HG02840 (cell line): ENCODE data around the gene CKAP2.
"Not testable (repeated sequence)": the region's sequence is repeated elsewhere in the genome, so short reads cannot be mapped to it uniquely, and the experiment has no call there.

ENCODE experiments used
- ATAC-seq: cut with Tn5 transposase; IDR thresholded peaks from one replicate; pipeline ENCODE4 v1.9.1; 2021; ENCODE audit warnings: mild to moderate bottlenecking, moderate library complexity, moderate number of reproducible peaks; ENCODE audit not compliant: unreplicated experiment, low FRiP score

The CKAP2 gene

GRCh38 chr13:52454820-52455676, at the start of gene CKAP2:
Gene CKAP2 (plus strand): TSS chr13:52455478. CDS start chr13:52455557, 79 bp downstream.
- peak; percentile 76 for ATAC-seq

GRCh38 chr13:52405767-52406494, 49.3 kb upstream of the CKAP2 start, which contains the start of gene THSD1:
Gene THSD1 (minus strand): TSS chr13:52406172. CDS start chr13:52402600, 3,572 bp downstream.
- no peak for ATAC-seq

DNA sequence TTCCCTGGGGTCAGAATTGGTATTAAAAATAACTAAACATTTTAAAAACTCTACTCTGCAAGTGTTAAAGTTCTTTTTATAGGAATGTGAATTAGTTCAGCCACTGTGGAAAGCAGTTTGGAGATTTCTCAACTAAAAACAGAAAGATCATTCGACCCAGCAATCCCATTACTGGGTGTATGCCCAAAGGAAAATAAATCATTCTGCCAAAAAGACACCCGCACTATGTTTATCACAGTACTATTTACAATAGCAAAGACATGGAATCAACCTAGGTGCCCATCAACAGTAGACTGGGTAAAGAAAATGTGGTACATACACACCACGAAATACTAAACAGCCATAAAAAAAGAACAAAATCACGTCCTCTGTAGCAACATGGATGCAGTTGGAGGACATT, 48.6 kb upstream of the CKAP2 start:
- ATAC-seq: no peak

- ATAC-seq: not testable (repeated sequence)
Measured at GRCh38 chr13:52407436-52407835, 47.8 kb upstream of the CKAP2 start.

DNA sequence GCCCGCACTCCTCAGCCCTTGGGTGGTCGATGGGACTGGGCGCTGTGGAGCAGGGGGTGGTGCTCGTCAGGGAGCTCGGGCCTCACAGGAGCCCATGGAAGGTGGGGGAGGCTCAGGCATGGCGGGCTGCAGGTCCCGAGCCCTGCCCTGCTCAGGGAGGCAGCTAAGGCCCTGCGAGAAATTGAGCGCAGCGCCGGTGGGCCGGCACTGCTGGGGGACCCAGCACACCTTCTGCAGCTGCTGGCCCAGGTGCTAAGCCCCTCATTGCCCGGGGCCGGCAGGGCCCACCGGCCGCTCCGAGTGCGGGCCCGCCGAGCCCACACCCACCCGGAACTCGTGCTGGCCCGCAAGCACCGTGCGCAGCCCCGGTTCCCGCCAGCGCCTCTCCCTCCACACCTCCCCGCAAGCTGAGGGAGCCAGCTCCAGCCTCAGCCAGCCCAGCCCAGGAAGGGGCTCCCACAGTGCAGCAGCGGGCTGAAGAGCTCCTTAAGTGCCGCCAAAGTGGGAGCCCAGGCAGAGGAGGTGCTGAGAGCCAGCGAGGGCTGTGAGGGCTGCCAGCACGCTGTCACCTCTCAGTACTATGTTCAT, 47.1 kb upstream of the CKAP2 start:
- not testable (repeated sequence) for ATAC-seq

DNA sequence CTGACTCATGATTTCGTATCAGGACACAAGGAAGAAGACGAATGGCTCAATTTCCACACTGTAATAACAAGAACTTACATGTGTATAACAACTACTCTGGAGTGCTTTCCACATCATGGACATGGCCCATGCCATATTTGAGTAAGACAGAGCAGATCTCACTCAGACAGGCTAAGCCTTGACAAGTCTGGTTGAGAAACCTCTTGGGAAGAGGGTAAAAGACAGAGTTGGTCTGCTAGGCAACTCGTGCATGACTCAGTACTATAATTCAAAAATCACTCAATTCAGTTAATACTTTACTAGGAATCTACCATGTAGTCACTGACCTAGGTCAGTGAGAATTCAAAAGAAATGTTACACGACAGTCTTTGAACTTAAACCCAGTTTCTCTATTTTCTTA, 43.6 kb upstream of the CKAP2 start:
- peak; percentile 96 for ATAC-seq

DNA sequence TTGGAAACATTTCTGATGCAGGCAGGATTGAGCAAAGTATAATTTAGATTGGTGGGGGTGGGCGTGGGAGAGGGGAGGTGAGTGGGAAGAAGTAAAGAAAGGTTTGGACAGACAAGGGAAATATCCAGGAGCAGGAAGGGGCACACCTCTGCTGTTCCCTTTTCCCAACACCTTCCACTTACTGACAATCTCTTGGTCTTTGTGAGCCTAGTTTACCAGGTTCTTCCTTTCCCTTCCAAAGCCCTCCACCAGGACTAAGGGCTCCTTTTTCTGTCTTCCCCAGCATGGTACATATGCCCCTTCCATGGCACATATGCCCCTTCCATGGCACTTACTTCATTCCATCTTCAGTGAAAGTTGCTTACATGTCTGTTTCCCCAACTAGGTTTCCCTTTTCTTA, 43.1 kb upstream of the CKAP2 start:
- no peak for ATAC-seq

- ATAC-seq: no peak
Measured at GRCh38 chr13:52414051-52414450, 41.2 kb upstream of the CKAP2 start.

DNA sequence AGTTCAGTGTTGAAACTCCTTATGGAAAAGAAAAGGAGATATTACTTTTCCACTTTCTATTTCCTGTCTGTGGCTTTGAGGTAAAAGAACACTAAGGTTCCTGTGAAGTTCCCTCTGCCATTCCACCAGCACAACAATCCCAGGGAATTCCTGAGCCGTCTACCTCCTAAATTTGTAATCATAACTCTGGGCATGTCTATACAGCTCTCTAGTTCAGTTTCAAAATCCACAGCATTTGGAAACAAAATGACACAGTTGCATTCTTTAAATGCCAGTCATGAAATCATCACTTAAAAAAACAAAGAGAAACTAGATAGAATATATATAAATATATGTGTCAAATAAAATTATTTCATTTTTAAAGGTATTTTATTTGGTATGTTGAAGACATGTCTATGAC, 40.3 kb upstream of the CKAP2 start:
- ATAC-seq: no peak

DNA sequence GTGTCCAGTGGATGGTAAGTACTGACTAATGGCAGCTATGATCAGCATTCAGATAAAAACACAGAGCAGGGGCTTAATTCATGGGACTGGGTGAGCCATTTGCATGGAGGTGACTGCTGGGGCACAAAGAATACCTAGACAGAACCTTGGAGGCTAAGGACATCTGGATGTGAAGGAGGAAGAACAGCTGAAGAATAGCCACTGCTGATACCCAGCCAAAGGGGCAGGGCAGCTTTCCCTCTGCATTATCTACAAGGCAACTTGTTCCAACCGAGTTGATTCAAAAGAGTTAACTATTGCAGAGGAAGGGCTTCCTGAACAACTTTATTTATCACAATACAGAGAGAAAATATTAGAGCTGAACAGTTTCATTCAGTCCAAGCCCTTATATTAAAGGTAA, 36.2 kb upstream of the CKAP2 start:
- no peak for ATAC-seq

- ATAC-seq: no peak
Measured at GRCh38 chr13:52421216-52421615, 34.1 kb upstream of the CKAP2 start.

GRCh38 chr13:52428295-52428694, 27.0 kb upstream of the CKAP2 start:
- no peak for ATAC-seq

GRCh38 chr13:52432456-52432855, 22.8 kb upstream of the CKAP2 start:
- no peak for ATAC-seq

DNA sequence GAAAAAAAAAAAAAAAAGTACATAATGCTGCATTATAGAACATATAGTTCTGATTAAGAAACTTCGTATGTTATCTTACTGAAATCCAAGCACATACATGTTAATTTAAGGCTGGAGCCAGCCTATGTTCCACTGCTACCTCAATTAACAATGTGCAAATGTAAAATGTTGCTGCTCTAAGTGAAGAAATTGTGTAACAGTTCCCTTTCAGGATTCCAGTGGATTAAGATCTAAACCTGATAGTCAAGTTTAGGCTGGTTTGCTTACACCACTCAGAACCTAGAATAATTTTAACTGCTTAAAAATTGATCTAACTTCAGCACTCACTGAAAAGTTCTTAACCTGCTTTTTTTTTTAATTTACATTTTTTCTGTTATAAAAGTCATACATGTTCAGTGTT, 9.0 kb upstream of the CKAP2 start:
- ATAC-seq: no peak

DNA sequence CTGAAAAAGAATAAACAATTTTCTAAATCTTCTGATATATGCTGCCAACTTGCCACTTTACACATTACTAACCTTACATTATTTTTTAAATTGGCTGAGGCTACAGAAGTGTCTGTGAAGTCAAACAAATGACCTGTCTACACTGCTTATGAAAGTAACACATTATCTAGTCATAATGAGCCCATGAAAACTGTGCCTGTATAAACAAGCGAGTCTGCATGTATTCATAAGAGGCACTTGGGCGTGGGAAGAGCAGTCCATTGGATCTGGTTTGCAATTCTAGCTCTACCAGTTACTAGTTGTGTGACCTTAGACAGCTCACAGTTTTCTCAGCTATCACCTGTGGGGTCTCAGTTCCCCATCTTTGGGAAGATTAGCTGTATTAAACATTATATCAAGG, 7.9 kb upstream of the CKAP2 start:
- no peak for ATAC-seq

DNA sequence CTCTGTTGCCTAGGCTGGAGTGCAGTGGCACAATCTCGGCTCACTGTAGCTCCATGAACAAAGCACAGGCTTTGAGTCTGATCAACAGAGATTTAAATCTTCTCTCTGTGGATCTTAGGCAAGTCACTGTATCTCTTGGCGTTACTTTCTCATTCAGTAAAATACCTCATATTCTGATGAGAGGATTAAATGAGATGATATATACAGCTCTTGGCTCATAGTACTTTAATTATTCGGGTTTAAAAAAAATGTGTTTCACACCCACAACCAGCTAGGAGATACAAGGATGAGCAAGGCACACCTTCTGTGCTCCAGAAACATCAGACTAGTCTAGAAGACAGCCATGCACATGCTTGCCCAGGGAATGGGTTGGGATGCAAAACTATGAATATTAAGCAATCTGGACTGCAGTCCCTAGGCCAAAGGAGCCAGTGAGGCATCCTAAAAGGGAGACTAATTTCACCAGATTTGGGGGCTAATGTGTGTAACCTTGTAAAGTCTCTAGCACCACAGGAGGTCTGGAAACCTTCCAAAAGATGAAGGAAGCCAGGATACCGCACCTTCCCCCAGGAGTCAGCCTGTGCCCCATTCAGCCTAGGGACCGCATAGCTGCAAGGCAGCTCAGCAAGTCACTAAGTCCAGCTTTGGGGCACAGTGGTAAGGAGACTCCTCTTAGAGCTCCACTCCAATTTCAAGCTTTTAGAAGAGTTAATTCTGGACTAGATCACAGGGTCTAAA, 7.3 kb upstream of the CKAP2 start:
- ATAC-seq: no peak

- peak; percentile 1 for ATAC-seq
Measured at GRCh38 chr13:52449331-52450011, 5.8 kb upstream of the CKAP2 start.

DNA sequence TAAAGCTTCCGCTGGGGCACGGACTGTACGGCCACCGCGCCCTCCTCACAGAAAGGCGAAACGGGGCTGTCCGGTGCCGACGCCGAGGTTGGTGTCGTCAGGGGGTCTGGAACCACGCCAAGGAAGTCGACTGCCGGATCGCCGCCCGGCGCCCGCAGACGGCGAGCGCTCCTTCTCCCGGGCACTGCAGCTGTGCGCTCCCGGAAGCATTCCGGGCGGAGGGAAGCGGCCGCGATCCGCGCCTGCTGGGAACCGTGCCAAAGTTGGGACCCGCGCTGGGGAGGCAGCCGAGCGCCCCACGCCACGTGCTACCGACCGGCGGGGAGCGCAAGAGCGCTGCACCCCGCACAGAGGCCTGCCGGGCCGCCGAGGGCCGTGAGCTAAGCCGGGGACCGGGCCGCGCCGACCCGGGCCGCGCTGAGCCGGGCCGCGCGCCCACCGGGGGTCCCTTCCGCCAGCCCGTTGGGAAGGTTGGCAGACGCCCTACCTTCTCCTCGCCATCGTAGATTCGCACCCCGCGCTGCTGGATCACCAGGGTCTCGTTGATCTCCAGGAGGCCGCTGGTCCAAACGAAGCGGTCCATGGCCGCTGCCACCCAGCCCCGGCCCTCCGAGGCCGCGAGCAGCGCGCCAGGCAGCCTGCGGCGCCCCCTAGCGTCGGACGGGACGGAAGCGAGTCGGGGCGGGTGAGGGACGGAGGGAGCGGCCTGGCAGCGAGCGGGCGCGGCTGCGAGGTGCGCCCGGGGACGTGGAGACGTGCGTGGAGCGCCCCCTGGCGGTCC, 5.1 kb upstream of the CKAP2 start, which contains the start of gene VPS36:
TSS of gene VPS36 (minus strand) at position 623 of the 781 bp plus-strand sequence. CDS start at position 583, 40 bp downstream.
- ATAC-seq: peak; percentile 70

DNA sequence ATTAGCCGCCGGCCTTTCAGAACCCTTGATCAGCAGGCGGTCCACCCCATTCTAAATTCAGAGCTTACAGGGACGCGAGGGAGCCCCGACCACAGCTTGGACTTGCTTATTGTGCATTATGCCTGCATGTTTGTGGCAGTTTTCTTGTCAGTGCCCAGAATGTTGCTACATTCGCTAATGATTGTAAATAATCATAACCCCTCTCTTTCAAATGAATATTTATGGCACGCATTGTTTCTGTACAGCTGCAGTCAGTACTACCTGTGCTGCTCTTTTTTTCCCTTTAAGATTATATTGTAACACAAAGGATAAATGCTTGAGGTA, 4.5 kb upstream of the CKAP2 start:
- no peak for ATAC-seq
